RWPE1 (cell line): ENCODE data around the gene TRAK1.

Experiments used
- CTCF ChIA-PET: fragments of 350-600 bp; sonication (Branson Sonifier 250); formaldehyde crosslinking; extraction: SDS; loops from one replicate; lab custom pipeline; 2021; lab: Yijun Ruan, JAX
- POLR2A ChIA-PET: fragments of 400-600 bp; formaldehyde crosslinking; extraction: SDS; loops from one replicate; lab custom pipeline; 2020; ENCODE audit warnings: antibody characterized with exemption; ENCODE audit not compliant: low non-redundant PET; lab: Yijun Ruan, JAX
- DNase-seq: peaks from one replicate; pipeline ENCODE4 v3.0.0; 2012; ENCODE audit warnings: low spot score
- H3K27ac ChIP-seq: fragments of 450-650 bp; 2 replicates; pipeline ENCODE4 v1.5.1; 2017
- TF ChIP-seq, protein P1 (sequence below): fragments of 450-650 bp; conservative IDR thresholded peaks from 2 replicates; pipeline ENCODE4 v1.5.1; 2017; ENCODE audit warnings: low read depth, mild to moderate bottlenecking

The TRAK1 gene

DNA sequence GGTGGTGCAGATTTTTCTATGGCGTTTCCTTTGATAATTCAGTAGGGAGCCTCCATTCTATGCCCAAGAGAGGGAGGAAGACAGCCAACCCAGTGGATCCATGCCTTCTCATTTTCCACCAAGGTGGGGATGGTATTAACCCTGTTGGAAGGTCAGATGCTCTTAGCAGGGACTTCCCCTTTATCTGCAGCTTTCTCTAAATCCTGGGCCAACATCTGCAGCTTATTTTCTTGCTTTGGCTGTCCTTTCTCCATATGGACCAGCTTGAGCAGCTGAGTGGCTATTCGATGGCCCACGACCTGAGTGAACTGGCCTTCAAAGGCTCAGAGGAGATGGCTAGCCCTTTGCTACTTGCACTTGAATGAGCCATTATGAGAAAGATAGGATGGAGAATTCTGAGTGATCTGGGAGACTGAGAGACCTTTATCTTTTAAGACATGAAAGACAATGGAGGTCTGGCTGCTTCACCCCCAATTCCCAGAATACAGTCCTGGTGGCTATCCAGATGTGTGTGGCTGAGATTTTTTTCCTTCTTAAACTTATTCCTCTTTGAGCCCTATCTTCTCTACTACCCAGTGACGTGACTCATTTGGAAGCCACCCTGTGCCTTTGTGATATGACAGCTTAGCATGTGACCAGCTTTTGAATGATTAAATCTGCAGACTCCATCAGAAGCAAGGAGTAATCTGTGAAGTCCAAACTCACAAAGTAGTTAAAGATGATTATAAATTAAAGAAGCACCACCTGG is 39.6 kb upstream of the TRAK1 start:
- ChIA-PET POLR2A (no interaction called here), CTCF (no interaction called here)
- no peak for DNase-seq
- H3K27ac ChIP-seq = no peak overlapping the region
- TF ChIP-seq, protein P1, sequence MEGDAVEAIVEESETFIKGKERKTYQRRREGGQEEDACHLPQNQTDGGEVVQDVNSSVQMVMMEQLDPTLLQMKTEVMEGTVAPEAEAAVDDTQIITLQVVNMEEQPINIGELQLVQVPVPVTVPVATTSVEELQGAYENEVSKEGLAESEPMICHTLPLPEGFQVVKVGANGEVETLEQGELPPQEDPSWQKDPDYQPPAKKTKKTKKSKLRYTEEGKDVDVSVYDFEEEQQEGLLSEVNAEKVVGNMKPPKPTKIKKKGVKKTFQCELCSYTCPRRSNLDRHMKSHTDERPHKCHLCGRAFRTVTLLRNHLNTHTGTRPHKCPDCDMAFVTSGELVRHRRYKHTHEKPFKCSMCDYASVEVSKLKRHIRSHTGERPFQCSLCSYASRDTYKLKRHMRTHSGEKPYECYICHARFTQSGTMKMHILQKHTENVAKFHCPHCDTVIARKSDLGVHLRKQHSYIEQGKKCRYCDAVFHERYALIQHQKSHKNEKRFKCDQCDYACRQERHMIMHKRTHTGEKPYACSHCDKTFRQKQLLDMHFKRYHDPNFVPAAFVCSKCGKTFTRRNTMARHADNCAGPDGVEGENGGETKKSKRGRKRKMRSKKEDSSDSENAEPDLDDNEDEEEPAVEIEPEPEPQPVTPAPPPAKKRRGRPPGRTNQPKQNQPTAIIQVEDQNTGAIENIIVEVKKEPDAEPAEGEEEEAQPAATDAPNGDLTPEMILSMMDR = no peak

DNA sequence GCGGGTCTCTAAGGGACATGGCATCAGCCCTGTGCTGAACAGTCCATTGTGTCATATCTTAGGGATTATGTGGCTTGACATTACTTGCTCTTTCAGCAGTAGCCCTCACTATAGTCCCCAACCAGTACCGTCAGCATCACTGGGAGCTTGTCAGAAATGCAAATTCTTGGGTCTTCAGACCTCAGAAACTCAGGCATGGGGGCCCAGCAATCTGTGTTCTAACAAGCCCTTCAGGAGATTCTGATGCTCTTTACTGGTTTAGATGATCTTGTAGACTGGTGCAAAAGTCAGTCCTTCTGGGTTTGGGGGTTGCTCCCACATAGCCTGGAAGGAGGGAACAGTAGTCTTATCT is 39.0 kb upstream of the TRAK1 start:
- POLR2A ChIA-PET = no interaction called here
- TF ChIP-seq, protein P1 = no peak
- DNase-seq = no peak
- H3K27ac ChIP-seq = no peak overlapping the region
- CTCF ChIA-PET = no interaction called here

DNA sequence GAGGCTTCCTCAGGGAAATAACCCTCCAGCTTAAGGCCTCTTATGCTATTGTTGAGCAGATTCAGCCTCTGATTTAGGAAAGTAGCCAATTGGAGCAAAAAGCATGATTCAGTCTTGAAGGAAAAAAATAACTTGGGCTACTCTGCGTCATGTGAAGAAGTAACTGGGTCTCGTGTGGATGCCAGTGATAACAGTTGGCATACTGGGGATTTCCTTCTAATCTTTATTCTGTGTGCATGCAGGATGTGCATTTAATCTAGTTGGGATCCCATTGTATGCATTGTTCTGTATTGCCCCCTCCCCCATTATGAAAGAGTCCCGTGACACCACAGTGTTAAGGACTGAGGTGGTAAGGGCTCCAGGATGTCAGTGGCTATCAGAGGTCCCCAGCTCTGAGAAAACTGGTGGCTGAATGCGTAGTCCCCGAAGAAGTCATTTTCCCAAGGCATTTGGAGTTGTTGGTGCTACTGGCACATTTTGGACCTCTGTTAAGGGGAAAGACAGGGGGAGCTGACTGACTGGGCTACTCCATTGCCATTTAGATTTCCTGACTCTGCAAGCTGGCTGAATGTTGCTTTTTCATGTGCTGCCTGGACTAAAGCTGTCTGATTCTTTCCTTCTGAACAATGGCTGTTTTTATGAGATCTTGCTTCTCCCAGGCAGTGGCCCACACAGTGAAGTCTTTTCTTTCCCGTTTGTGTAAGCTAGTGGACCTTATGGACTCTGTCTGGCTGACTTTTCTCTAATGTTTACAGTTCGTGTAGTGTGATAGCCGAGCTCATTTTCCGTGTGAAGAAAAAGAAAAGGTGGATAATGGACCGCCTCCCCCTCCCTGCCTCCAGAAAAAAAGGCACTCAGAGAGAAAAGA is 38.4 kb upstream of the TRAK1 start:
- TF ChIP-seq, protein P1 = no peak
- ChIA-PET POLR2A (no interaction called here), CTCF (no interaction called here)
- peak overlapping the region; percentile 48 for H3K27ac ChIP-seq
- no peak for DNase-seq

DNA sequence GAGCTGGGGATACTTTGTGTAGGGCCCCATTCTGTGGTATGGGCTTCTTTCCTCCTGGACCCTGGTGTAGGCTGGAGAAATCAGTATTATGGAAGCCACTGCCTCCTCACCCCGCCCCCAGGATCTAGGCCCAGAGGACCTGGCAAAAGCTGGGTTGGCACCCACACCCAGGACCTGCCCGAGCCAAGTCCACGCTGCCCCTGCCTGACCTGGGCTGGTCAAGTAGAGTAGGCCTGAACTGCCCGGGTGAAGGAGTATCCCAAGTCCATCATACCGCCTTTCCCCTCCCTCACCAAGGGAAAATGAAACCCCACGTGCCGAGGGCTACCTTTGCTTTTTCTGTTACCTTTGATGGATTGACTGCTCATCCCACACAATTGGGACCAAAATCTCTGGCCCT is 37.7 kb upstream of the TRAK1 start:
- peak overlapping the region; percentile 48 for H3K27ac ChIP-seq
- ChIA-PET CTCF (no interaction called here), POLR2A (no interaction called here)
- DNase-seq = no peak
- TF ChIP-seq, protein P1 = no peak

DNA sequence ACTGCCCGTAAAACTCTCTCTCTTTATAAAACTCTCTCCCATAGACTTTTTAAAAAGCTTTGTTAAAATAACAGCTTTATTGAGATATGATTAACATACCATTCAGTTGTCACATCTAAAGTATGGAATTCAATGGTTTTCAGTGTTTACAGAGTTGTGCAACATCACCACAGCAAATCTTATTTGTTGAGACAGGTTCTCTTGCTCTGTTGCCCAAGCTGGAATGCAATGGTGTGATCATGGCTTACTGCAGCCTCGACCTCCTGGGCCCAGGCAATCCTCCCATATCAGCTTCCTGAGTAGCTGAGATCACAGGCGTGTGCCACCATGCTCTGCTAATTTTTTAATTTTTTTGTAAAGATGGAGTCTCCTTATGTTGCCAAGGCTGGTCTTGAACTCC is 35.9 kb upstream of the TRAK1 start:
- CTCF ChIA-PET = no interaction called here
- POLR2A ChIA-PET = no interaction called here
- no peak for DNase-seq
- peak overlapping the region; percentile 73 for H3K27ac ChIP-seq
- TF ChIP-seq, protein P1 = no peak

DNA sequence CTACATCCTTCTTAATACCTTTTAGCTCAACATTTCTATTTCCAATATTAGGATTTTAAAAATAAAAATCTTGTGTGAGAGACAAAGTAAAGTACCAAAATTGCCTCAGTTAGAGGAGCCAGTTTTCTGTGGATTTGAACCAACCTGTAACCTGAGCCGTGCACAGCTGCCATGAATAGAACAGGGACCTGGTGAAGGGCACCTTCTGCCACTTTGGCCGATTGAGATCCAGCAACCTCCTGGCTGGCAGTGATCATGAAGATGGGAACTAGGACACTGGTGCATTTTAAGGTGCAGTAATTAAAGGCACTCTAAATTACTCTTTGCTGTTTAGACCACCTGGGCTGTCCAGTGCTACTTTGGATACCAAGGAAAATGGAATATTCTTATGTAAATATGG is 34.3 kb upstream of the TRAK1 start:
- CTCF ChIA-PET = interaction anchor here (0.6 to 0.7 kb wide), 2 partner anchors 127 to 822 kb away, joined by 3 read pairs; no protein-coding TSS in a partner anchor
- TF ChIP-seq, protein P1 = no peak
- no peak overlapping the region for H3K27ac ChIP-seq
- POLR2A ChIA-PET = no interaction called here
- no peak for DNase-seq
